ENCODE measurements around the gene PLRG1. TPM values are rescaled to one million over a fixed set of nuclear protein-coding genes. Genes with fewer than 3 reads are reported as not detected.

PLRG1 gene
- total and polyA plus RNA-seq, 5 donors from 2014 or later = 39.6 to 85.2 (median 78.4) TPM

GRCh38 chr4:154583230-154583629, 33.0 kb upstream of the PLRG1 start:
- H3K4me1 Mint-ChIP-seq = no peaks in the 10 kb centered on the region
- no peaks in the 10 kb centered on the region for H3K36me3 Mint-ChIP-seq
- H3K4me3 ChIP-seq (ENCODE audit: low read depth, low read length) = no peak overlapping the region
- no peak overlapping the region for H3K4me3 Mint-ChIP-seq
- no peaks in the 10 kb centered on the region for H3K9me3 Mint-ChIP-seq
- no peaks in the 10 kb centered on the region for H3K9me3 ChIP-seq (ENCODE audit: control insufficient read depth in 2 of 2, low read length in 2 of 2)
- H3K27me3 Mint-ChIP-seq = peaks cover 10% of the 10 kb centered on the region
- no peak overlapping the region for H3K27ac Mint-ChIP-seq
- no peaks in the 10 kb centered on the region for H3K4me1 ChIP-seq (ENCODE audit: control insufficient read depth, insufficient read depth, low read length, poor library complexity, severe bottlenecking)
- no peak overlapping the region for H3K27ac ChIP-seq (ENCODE audit: insufficient read depth, low read length, poor library complexity, severe bottlenecking)
- no peaks in the 10 kb centered on the region for H3K36me3 ChIP-seq (ENCODE audit: control insufficient read depth, insufficient read depth, low read length)
- DNase-seq = no peak
- peaks cover 4% of the 10 kb centered on the region for H3K27me3 ChIP-seq (ENCODE audit: control insufficient read depth, insufficient read depth, low read length)
- no peak for ATAC-seq (ENCODE audit: low read depth in 2 of 2)

- Histone ChIP-seq H3K4me3 (ENCODE audit: low read depth, low read length) (no peak overlapping the region), H3K4me1 (ENCODE audit: control insufficient read depth, insufficient read depth, low read length, poor library complexity, severe bottlenecking) (no peaks in the 10 kb centered on the region), H3K27ac (ENCODE audit: insufficient read depth, low read length, poor library complexity, severe bottlenecking) (no peak overlapping the region), H3K27me3 (ENCODE audit: control insufficient read depth, insufficient read depth, low read length) (peaks cover 4% of the 10 kb centered on the region), H3K9me3 (ENCODE audit: control insufficient read depth in 2 of 2, low read length in 2 of 2) (no peaks in the 10 kb centered on the region), H3K36me3 (ENCODE audit: control insufficient read depth, insufficient read depth, low read length) (no peaks in the 10 kb centered on the region)
- Mint-ChIP-seq H3K9me3 (no peaks in the 10 kb centered on the region), H3K36me3 (no peaks in the 10 kb centered on the region), H3K27ac (no peak overlapping the region), H3K27me3 (peaks cover 10% of the 10 kb centered on the region), H3K4me1 (no peaks in the 10 kb centered on the region), H3K4me3 (no peak overlapping the region)
- DNase-seq (no peak), ATAC-seq (ENCODE audit: low read depth in 2 of 2) (no peak)
Measured at GRCh38 chr4:154582723-154583122, 32.5 kb upstream of the PLRG1 start.

GRCh38 chr4:154579927-154580326, 29.7 kb upstream of the PLRG1 start:
- H3K9me3 Mint-ChIP-seq = peaks cover 0 to 1% (median 0%) of the 10 kb centered on the region in 7 donors
- peaks cover 15% of the 10 kb centered on the region for H3K27me3 Mint-ChIP-seq
- no peak overlapping the region for H3K27ac Mint-ChIP-seq
- H3K4me3 Mint-ChIP-seq = no peak overlapping the region
- Histone ChIP-seq H3K27ac (ENCODE audit: insufficient read depth, low read length, poor library complexity, severe bottlenecking) (no peak overlapping the region), H3K4me3 (ENCODE audit: low read depth, low read length) (no peak overlapping the region), H3K9me3 (ENCODE audit: control insufficient read depth in 2 of 2, low read length in 2 of 2) (no peaks in the 10 kb centered on the region), H3K27me3 (ENCODE audit: control insufficient read depth, insufficient read depth, low read length) (peaks cover 4% of the 10 kb centered on the region), H3K4me1 (ENCODE audit: control insufficient read depth, insufficient read depth, low read length, poor library complexity, severe bottlenecking) (no peaks in the 10 kb centered on the region), H3K36me3 (ENCODE audit: control insufficient read depth, insufficient read depth, low read length) (no peaks in the 10 kb centered on the region)
- no peak for ATAC-seq (ENCODE audit: low read depth in 2 of 2)
- H3K36me3 Mint-ChIP-seq = no peaks in the 10 kb centered on the region
- H3K4me1 Mint-ChIP-seq = no peaks in the 10 kb centered on the region
- DNase-seq = no peak

- no peak for DNase-seq
- Histone ChIP-seq H3K27ac (ENCODE audit: insufficient read depth, low read length, poor library complexity, severe bottlenecking) (no peak overlapping the region), H3K36me3 (ENCODE audit: control insufficient read depth, insufficient read depth, low read length) (no peaks in the 10 kb centered on the region), H3K9me3 (ENCODE audit: control insufficient read depth in 2 of 2, low read length in 2 of 2) (no peaks in the 10 kb centered on the region), H3K27me3 (ENCODE audit: control insufficient read depth, insufficient read depth, low read length) (peaks cover 4% of the 10 kb centered on the region), H3K4me3 (ENCODE audit: low read depth, low read length) (no peak overlapping the region), H3K4me1 (ENCODE audit: control insufficient read depth, insufficient read depth, low read length, poor library complexity, severe bottlenecking) (no peaks in the 10 kb centered on the region)
- Mint-ChIP-seq H3K9me3 (peaks cover 0 to 1% (median 0%) of the 10 kb centered on the region in 7 donors), H3K4me3 (no peak overlapping the region), H3K27ac (no peak overlapping the region), H3K4me1 (no peaks in the 10 kb centered on the region), H3K27me3 (peaks cover 15% of the 10 kb centered on the region), H3K36me3 (no peaks in the 10 kb centered on the region)
- no peak for ATAC-seq (ENCODE audit: low read depth in 2 of 2)
Measured at GRCh38 chr4:154578919-154579318, 28.7 kb upstream of the PLRG1 start.

- peaks cover 0 to 1% (median 0%) of the 10 kb centered on the region in 7 donors for H3K9me3 Mint-ChIP-seq
- H3K27me3 Mint-ChIP-seq = peaks cover 15% of the 10 kb centered on the region
- ATAC-seq (ENCODE audit: low read depth in 2 of 2) (no peak), DNase-seq (no peak)
- H3K27ac Mint-ChIP-seq = no peak overlapping the region
- peaks cover 4% of the 10 kb centered on the region for H3K27me3 ChIP-seq (ENCODE audit: control insufficient read depth, insufficient read depth, low read length)
- no peak overlapping the region for H3K4me3 ChIP-seq (ENCODE audit: low read depth, low read length)
- no peaks in the 10 kb centered on the region for H3K9me3 ChIP-seq (ENCODE audit: control insufficient read depth in 2 of 2, low read length in 2 of 2)
- H3K27ac ChIP-seq (ENCODE audit: insufficient read depth, low read length, poor library complexity, severe bottlenecking) = no peak overlapping the region
- H3K4me1 Mint-ChIP-seq = no peaks in the 10 kb centered on the region
- no peaks in the 10 kb centered on the region for H3K4me1 ChIP-seq (ENCODE audit: control insufficient read depth, insufficient read depth, low read length, poor library complexity, severe bottlenecking)
- no peak overlapping the region for H3K4me3 Mint-ChIP-seq
- no peaks in the 10 kb centered on the region for H3K36me3 Mint-ChIP-seq
- H3K36me3 ChIP-seq (ENCODE audit: control insufficient read depth, insufficient read depth, low read length) = no peaks in the 10 kb centered on the region
Measured at GRCh38 chr4:154577324-154577723, 27.1 kb upstream of the PLRG1 start.

GRCh38 chr4:154574311-154574710, 24.1 kb upstream of the PLRG1 start:
- no peak for ATAC-seq (ENCODE audit: low read depth in 2 of 2)
- H3K36me3 Mint-ChIP-seq = no peaks in the 10 kb centered on the region

GRCh38 chr4:154573190-154573870, 23.1 kb upstream of the PLRG1 start:
- H3K27ac Mint-ChIP-seq = no peak overlapping the region
- Histone ChIP-seq H3K4me1 (ENCODE audit: control insufficient read depth, insufficient read depth, low read length, poor library complexity, severe bottlenecking) (no peaks in the 10 kb centered on the region), H3K36me3 (ENCODE audit: control insufficient read depth, insufficient read depth, low read length) (no peaks in the 10 kb centered on the region), H3K9me3 (ENCODE audit: control insufficient read depth in 2 of 2, low read length in 2 of 2) (no peaks in the 10 kb centered on the region), H3K4me3 (ENCODE audit: low read depth, low read length) (no peak overlapping the region), H3K27me3 (ENCODE audit: control insufficient read depth, insufficient read depth, low read length) (no peaks in the 10 kb centered on the region), H3K27ac (ENCODE audit: insufficient read depth, low read length, poor library complexity, severe bottlenecking) (no peak overlapping the region)
- peaks cover 0 to 3% (median 0%) of the 10 kb centered on the region in 7 donors for H3K9me3 Mint-ChIP-seq
- H3K36me3 Mint-ChIP-seq = no peaks in the 10 kb centered on the region
- DNase-seq (no peak), ATAC-seq (ENCODE audit: low read depth in 2 of 2) (no peak)
- H3K27me3 Mint-ChIP-seq = peaks cover 9% of the 10 kb centered on the region
- H3K4me1 Mint-ChIP-seq = no peaks in the 10 kb centered on the region
- no peak overlapping the region for H3K4me3 Mint-ChIP-seq

More at GRCh38 chr4:154574311-154574710, 24.1 kb upstream of the PLRG1 start:
- no peaks in the 10 kb centered on the region for H3K27me3 ChIP-seq (ENCODE audit: control insufficient read depth, insufficient read depth, low read length)
- H3K4me1 Mint-ChIP-seq = no peaks in the 10 kb centered on the region
- no peak for DNase-seq
- H3K4me1 ChIP-seq (ENCODE audit: control insufficient read depth, insufficient read depth, low read length, poor library complexity, severe bottlenecking) = no peaks in the 10 kb centered on the region
- no peak overlapping the region for H3K27ac Mint-ChIP-seq
- no peaks in the 10 kb centered on the region for H3K36me3 ChIP-seq (ENCODE audit: control insufficient read depth, insufficient read depth, low read length)
- H3K27ac ChIP-seq (ENCODE audit: insufficient read depth, low read length, poor library complexity, severe bottlenecking) = no peak overlapping the region
- H3K9me3 ChIP-seq (ENCODE audit: control insufficient read depth in 2 of 2, low read length in 2 of 2) = no peaks in the 10 kb centered on the region
- no peak overlapping the region for H3K4me3 ChIP-seq (ENCODE audit: low read depth, low read length)
- peaks cover 9% of the 10 kb centered on the region for H3K27me3 Mint-ChIP-seq
- H3K9me3 Mint-ChIP-seq = peaks cover 0 to 3% (median 0%) of the 10 kb centered on the region in 7 donors
- no peak overlapping the region for H3K4me3 Mint-ChIP-seq

- peaks cover 6% of the 10 kb centered on the region for H3K27me3 ChIP-seq (ENCODE audit: control insufficient read depth, insufficient read depth, low read length)
- DNase-seq = no peak
Measured at GRCh38 chr4:154569584-154569983, 19.4 kb upstream of the PLRG1 start.

More at GRCh38 chr4:154569584-154569983, 19.4 kb upstream of the PLRG1 start:
- H3K27ac ChIP-seq (ENCODE audit: insufficient read depth, low read length, poor library complexity, severe bottlenecking) = no peak overlapping the region
- Mint-ChIP-seq H3K27me3 (peaks cover 15% of the 10 kb centered on the region), H3K4me1 (no peaks in the 10 kb centered on the region), H3K36me3 (no peaks in the 10 kb centered on the region), H3K27ac (no peak overlapping the region), H3K9me3 (peaks cover 0 to 2% (median 0%) of the 10 kb centered on the region in 7 donors), H3K4me3 (no peak overlapping the region)
- ATAC-seq (ENCODE audit: low read depth in 2 of 2) = no peak
- H3K36me3 ChIP-seq (ENCODE audit: control insufficient read depth, insufficient read depth, low read length) = no peaks in the 10 kb centered on the region
- no peak overlapping the region for H3K4me3 ChIP-seq (ENCODE audit: low read depth, low read length)
- H3K4me1 ChIP-seq (ENCODE audit: control insufficient read depth, insufficient read depth, low read length, poor library complexity, severe bottlenecking) = no peaks in the 10 kb centered on the region
- no peaks in the 10 kb centered on the region for H3K9me3 ChIP-seq (ENCODE audit: control insufficient read depth in 2 of 2, low read length in 2 of 2)

Data from CD4-positive, CD25-positive, alpha-beta regulatory T cell (primary cell).